HG03139 (cell line): ENCODE results near the gene SNX8.

Source experiments
- ATAC-seq: cut with Tn5 transposase; IDR thresholded peaks from one replicate; pipeline ENCODE4 v1.9.1; 2021; ENCODE audit not compliant: unreplicated experiment

The SNX8 gene

DNA sequence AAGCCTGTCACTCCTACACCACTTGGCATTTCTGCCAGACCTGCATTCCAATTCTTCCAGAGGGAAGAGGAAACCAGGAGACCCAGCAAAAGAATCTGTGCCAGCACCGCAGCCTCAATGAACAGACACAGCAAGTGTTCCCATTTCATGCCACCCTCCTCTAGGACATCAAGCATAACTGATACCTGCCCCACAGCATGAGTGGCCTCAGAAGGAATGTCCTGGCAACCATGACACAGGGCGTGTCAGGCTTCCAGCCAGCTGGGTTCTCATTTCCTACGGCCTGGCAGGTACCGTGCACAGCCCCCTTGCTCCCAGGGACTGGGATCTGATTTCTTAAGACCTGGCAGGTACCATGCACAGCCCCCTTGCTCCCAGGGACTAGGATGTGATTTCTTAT is 89.3 kb downstream of the SNX8 start:
- ATAC-seq: no peak

DNA sequence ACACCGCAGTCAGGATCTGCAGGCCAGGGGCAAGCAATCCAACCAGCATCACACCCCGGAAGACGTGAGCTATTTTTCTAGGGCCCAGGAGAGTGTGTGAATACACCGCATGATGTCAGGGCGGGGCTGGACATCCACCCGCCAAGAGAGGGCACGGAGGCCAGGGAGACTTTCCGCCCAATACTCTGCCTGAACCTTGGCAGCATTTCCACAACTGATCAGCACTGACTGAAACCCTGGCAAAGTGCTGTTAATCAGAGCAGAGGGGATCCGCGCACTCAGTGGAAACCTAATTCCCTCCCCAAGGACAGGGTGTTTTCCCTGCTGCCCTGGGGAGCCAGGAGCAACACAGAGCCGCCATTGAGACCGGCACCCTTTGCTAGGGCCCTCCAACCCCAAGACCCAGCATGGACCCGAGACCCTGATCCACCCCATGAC is 89.7 kb downstream of the SNX8 start:
- ATAC-seq: no peak

DNA sequence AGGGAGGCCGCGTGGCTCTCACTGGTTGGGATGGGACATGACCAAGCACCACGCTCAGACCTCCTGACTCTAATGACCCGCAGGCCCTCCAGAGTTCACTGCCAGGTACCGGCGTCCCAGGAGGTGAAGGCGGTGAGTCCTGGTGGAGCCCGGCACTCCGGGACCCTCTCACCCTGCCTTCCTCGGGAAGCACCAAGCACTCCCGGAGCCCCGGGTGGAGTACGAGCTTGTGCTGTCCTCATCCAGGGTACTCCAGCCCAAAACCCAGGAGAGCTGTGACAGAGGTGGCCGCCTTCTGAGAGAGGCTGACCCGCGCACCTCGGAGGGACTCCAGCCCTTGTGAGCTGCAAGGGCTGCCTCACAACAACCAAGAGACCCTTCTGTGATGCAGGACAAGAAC is 90.9 kb downstream of the SNX8 start:
- ATAC-seq: no peak

DNA sequence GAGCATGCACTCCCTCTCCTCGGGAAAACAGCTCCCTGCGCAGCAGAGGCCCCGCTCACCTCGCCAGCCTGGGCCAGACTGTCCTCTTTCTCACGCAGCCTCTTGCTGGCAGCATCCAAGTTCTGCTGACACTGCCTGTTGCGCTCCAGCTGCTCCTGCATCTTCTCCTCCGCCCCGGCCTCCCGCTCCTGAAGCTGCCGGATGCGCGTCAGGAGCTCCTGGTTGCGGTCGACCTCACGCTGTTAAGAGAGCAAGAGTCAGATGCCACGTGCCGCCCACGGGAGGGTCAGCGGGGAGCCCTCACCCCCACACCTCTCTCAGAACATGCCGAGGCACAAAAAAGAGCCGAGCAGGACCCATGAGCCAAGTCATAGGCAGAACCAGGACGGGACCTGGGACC is 91.7 kb downstream of the SNX8 start:
- no peak for ATAC-seq

DNA sequence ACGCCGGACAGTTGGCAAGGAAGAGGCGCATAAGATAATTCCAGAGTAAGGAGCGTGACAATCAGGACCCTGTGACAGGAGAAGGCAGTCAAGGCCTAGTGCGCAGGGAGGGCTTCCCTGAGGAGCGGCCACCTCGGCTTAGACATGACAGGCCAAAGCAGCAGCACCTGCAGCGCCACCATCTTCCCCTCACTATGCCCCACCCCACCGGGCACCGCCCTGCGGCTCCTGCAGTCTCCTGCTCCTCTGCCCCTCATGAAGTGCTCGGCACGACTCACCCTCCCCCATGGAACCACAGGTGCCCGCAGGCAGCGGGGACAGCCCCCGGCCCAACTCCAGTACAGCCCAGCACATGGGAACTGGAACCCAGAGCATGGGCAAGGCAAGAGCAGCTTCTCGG is 93.3 kb downstream of the SNX8 start:
- no peak for ATAC-seq

DNA sequence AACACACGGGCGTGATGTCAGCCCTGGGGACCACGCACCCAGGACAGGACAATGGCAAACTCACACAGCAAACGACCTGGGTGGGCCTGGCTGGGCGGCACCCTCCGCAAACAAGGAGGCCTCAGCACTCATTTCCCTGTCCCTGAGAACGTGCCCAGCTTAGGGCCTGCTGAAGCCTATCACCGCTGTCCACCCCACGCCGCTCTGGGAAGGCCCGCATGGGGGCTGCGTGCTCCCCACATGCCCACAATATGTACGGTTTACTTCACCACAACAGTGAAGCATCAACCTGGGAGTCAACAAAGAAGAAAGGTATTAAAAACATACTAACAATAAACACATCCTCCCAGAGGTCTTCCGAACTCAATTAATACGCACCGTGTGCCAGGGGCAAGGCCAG is 93.7 kb downstream of the SNX8 start:
- no peak for ATAC-seq

DNA sequence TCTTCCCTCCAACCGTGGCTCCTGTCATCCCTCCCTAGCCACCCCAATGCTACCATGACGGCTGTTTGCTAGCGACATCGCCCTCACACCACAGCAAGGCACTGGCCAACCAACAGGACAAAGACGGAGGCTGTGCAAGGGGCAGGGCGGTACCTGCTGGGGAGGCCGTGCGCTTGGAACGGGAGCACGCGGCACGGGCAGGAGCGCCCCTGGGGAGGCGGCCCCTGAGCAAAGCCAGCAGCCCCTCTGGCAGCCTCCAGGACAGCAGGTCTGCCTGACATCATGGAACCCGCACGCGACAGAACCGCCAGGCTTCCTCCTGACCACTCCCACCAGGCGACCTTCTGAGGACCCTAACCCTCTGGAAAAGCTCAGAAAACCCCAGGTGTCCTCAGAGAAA is 94.2 kb downstream of the SNX8 start:
- ATAC-seq: no peak

DNA sequence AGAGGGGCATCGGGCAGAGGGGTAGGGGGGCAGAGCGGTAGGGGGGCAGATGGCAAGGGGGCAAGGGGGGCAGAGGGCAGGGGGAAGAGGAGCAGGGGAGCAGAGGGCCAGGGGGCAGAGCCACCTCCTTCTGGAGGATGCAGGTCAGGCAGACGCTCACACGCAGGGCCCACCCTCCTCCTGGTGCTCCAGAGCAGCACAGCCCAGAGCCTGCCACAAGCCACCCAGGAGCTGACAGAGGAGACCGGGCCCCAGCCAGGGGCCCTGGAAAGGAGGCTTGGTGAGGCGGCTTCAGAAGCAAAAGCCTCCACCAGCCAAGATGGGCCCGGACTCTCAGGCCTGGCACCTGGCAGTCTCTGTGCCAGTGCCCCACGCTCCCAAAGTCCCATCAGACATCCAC is 94.6 kb downstream of the SNX8 start:
- ATAC-seq: no peak

DNA sequence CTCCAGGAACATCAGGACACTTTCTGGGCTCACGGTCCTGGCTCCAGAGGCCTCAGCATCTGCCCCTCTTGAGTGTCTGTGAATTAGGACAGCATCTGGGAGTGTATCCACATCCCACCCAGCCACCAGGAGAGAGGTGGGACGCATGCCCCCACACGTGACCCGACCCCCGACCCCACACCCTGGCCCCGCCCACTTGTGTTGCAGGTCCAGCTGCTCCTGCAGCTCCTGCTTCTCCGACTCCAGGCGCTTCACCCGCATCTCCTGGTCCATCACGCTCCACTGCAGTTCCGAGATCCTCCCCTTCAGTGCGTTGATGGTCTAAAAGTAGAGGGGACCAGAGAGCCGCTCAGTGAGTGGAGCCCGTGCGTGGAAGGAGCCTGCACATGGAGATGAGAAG is 95.1 kb downstream of the SNX8 start:
- ATAC-seq: no peak

DNA sequence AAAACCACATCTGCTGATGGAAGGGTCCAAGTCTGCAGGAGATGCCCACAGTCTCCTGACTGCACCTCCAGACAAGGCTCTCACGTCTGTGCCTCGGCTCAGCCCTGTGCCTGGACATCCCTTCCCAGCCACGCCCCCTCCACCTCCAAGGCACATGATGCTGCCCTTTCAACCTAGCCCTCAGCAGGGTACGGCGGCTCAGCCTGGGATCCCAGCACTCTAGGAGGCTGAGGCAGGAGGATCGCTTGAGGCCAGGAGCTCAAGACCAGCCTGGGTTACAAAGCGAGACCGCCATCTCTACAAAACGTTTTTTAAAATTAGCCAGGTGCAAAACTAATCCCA is 95.8 kb downstream of the SNX8 start:
- ATAC-seq: no peak

DNA sequence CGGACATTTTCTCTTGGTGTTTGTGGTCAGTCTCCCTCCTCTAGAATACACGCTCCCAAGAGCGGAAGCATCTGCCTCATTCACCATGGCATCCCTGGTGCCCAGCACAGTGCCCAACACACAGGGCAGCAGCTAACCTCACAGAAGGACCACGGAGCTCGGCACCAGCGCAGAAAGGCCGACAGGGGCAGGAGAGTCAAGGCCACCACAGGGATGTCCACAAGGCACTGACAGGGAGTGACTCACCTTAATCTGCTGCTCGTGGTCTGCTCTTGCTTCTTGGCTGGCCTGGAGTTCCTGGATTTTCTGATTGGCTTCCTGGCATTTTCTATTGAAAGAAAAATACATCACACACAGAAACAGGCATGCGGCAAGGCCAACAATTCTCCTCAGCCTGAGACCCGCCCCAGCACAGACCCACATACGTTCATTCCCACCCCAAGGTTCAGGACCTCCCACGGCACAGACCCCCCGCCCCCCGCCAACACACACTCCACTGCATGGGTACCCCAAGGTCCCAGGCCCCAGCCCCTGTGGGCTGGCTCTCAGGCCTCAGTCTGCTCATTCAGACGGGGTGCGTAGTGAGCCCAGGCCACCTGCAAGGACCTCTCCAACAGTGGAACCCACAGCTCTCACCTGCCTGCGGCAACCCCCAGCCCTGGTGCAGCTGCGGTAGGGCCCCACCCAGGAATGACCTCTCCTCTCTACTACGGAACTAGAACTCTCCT is 96.4 kb downstream of the SNX8 start:
- no peak for ATAC-seq

DNA sequence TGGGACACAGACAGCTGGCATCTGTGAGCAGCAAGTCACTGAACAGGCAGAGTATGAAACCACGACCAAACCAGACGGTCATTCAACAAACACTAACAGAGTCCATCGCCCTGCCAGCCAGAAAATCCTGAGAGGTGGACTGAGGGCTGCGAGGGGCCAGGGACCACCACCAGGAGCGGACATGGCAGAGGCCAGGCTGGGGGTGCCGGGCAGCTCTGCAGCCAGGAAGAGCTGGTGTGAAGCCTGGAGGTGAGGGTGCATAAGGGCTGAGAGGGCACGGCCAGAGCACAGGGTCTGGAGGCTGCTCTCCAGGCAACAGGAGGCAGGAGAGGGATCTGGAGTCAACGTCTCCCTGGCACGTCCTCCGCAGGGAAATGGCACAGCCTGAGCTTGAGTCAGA is 97.0 kb downstream of the SNX8 start:
- ATAC-seq: no peak

DNA sequence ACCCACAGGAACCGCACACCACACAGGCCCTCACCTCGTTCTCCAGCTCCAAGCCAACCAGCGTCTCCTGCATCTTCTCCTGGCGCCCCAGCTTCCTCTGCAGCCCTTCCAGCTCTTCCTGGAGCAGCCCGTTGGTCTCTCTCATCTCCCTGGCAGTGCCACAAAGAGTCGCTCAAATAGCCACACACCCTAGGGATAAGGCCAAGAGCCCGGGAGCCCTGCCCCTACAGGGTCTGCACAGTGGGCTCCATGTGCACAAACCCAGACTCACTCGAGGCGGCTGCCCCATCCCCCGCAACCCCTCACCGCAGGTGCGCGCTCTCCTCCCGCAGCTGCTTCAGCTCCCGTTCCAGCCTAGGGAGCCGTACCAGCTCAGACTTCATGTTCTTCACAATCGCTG is 98.4 kb downstream of the SNX8 start:
- ATAC-seq: no peak

DNA sequence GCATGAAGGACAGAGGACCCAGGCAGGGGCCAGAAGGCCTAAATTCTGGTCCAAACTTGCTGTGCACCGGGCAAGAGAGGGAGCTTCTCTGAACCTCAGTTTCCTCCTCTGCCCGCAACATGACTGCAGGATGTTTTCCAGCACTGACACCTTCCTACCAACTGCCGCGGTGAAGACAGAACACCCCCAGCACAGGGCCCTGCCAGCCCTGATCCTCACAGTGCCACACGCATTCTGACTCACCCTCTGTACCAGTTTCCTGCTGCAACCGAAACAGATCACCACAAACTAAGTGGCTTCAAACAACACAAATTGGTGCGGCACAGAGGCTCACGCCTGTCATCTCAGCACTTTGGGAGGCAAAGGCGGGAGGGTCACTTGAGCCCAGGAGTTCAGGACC is 99.6 kb downstream of the SNX8 start:
- no peak for ATAC-seq

DNA sequence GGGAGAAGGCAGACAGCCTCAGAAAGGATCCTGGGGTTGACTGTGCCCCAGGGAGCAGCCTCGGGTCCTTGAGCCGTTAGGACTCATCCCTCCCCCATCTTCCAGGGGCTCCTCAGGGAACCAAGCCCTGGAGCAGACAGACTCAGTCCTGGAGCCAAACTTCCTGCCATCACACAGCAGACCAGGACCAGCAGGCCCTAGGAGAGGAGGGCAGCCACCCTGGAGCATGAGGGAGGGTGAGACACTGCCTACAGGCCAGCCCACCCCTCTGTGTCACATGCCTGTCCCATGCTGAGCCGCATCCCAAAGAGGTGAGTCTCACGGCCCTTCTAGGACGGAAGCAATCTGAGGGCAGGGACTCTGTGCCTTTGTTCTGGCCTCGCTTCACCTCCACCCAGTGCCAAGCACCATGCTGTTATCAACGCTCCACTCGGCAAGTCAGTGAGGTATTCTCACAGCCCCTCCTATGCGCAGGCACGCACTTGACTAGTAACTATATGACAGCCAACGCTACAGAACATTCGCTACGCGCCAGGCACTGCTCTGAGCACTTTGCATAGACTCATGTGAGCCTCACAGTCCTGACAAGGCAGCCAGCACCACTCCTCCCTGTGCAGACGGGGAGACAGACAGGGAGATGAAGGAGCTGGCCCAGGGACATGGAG is 100.6 kb downstream of the SNX8 start:
- no peak for ATAC-seq

DNA sequence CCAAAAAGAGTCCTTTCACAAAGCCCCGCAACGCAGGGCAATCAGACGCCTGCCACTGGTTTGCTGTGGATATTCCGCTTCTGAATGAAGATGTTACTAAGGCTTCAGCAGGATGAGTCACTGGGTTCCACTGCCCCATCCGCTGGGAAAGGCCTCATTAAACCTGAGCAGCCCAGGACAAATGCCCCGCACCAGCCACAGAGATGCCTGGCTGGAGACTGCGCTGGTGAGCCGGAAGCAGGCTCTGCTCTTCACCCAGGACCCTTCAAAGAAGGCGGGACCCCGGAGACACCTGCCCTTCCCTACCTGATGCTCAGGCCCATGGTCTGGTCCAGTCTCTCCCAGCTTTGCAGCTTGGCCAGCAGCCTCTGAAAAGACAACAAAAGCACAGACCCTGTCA is 101.3 kb downstream of the SNX8 start:
- ATAC-seq: no peak

DNA sequence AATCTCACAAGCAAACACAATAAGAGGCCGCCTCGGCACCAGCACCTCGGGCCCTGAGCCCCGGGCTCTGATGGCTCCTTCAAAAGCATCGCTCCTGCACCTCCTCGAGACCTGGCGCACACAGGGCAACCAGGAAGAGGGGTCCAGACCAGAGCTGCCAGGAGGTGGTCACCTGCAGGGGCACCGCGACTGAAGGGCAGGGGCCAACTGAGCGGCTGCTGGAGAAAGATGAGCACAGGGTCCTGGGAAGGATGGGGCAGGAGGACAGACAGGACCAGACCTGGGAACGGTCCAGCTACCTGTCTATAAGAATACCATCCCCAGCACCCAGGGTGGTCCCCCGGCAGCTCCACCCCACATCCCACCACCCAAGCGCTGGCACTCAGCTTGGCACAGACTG is 102.3 kb downstream of the SNX8 start:
- ATAC-seq: no peak

DNA sequence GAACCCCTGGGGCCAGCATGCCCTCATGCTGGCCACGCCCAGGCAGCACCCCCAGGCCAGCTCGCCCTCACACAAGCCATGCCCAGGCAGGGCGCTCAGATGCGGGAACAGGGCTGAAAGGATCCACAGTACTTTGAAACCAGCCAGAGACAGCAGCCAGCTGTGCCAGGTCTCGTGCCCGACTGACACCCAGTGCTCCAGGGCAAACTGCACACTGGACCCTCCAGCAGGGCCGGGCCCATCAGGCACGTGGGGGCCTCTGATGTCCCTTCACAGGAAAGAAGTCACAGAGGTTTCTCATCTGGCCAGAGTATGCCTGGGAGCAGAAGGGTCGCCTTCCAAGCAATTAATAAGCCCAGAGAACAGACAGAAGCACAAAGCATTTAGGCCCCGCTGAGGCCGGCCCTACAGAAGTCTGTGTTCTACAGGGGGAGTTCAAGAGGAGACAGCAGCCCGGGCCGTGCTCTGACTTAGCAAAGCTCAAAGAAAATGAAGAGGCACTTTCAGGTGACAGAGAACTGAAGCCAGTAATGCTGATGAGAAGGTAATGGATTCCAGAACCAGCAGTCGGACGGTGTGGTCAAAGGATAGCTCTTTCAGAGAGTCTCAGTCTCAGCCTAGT is 102.9 kb downstream of the SNX8 start:
- ATAC-seq: no peak

DNA sequence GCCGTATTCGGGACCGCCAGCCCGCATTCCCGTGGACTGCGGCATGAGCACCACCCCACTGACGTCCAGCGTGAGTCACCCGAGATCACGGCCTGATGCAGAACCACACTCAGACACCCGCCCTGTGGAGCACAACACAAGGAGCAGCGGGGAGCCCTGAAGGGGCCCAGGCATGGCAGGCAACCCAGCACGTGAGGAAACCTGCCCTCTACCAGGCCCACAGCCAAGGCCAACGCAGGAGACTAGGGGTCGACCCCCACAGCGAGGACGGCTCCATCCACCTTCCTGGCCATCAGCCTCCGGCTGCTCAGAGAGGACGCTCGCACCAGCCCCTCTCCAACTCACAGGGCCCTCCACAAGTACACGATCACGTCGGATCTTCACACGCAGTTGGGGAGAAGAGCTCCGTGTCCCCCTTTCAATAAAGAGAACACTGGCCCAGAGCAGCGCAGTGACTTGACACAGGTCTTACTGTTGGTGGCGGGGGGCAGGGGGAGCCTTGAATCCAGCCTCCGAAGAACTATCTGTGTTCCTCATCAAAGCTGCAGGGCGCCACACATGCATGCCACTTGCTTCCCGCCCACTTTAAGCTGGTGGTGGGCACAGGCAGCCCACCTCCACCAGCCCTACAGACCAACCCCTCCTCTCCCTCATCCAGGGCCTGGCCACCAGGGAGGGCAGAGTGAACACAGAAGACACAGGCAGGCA is 103.5 kb downstream of the SNX8 start:
- ATAC-seq: no peak

DNA sequence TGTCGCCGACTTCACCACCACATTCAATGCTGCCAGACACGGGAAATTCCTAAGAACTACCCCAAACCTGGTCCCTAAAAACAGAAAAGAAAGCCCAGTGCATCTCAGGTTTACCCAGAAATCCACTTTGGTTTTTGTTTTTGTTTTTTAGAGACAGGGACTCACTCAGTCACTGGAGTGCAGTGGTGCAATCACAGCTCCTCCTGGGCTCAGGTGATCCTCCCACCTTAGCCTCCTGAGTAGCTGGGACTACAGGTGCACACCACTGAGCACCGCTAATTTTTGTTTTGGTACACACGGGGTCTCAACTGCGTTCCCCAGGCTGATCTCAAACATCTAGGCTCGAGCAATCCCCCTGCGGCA is 104.3 kb downstream of the SNX8 start:
- ATAC-seq: no peak

DNA sequence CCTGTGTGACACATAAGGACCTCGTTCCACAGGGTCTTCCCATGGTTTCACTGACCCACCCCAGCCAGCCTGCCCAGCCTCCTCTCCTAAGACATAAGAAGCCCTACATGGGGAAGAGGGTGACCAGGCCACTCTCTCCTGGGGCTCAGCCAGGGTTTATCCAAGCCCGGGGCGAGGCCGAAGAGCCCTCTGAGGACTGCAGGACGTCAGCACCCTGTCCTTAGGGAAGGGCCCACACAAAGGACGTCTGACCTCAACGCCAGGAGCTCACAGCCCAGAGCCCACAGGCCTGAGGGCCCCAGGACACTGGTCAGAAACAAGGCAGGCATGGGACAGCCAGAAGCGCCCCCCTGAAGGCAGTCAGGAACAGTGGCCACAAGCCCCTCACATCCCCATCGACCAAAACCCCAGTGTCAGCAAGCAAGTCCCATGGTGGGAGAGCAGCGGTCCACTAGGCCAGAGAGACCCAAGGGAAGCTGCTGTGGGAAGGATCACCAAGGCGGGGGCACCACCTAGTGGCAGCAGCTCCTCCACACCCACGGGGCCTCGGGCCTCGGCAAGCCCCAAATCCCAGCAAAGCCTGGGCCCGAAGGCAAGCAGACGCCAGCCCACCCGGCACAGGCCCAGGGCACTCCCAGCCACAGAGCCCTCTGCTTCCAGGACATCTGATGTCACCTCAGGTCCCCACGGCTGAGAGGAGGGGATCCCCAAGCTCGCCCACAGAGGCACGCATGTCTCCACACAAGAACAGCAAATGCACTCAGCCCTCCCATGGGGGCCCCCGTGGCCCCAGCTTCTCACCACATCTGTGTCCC is 104.9 kb downstream of the SNX8 start:
- ATAC-seq: no peak
